Measurements from ENCODE around the gene SNX7.

The SNX7 gene

GRCh38 chr1:98659879-98660278 lies 1.6 kb upstream of the SNX7 start:
- TF ChIP-seq CTCF (IDR thresholded peaks at IDR 0.05; ENCODE audit: low read depth, low read length, missing control alignments), result no peak
- no peak for DNase-seq (ENCODE audit: low read depth)
- no peak overlapping the region for H3K4me3 ChIP-seq (ENCODE audit: low read depth, low read length)

GRCh38 chr1:98660940-98661543 lies 479 bp upstream of the SNX7 start:
- peak overlapping the region; percentile 36; the same call in 1 of the 2 replicates for H3K4me3 ChIP-seq (ENCODE audit: low read depth, low read length)
- no peak for DNase-seq (ENCODE audit: low read depth)
- TF ChIP-seq CTCF (IDR thresholded peaks at IDR 0.05; ENCODE audit: low read depth, low read length, missing control alignments), result no peak

- DNase-seq (ENCODE audit: low read depth), result no peak
- no peak overlapping the region; the same call in 1 of the 2 replicates for H3K4me3 ChIP-seq (ENCODE audit: low read depth, low read length)
- TF ChIP-seq CTCF (IDR thresholded peaks at IDR 0.05; ENCODE audit: low read depth, low read length, missing control alignments), result no peak
These were observed 792 bp downstream of the SNX7 start for GRCh38 chr1:98662356-98662670.

GRCh38 chr1:98668733-98669132 lies 7.2 kb downstream of the SNX7 start:
- no peak overlapping the region for H3K4me3 ChIP-seq (ENCODE audit: low read depth, low read length)
- DNase-seq (ENCODE audit: low read depth), result no peak
- no peak for TF ChIP-seq CTCF (IDR thresholded peaks at IDR 0.05; ENCODE audit: low read depth, low read length, missing control alignments)

GRCh38 chr1:98669355-98670296 lies 8.1 kb downstream of the SNX7 start:
- no peak for DNase-seq (ENCODE audit: low read depth)
- H3K4me3 ChIP-seq (ENCODE audit: low read depth, low read length), result no peak overlapping the region
- TF ChIP-seq CTCF (IDR thresholded peaks at IDR 0.05; ENCODE audit: low read depth, low read length, missing control alignments), result no peak

- no peak for TF ChIP-seq CTCF (IDR thresholded peaks at IDR 0.05; ENCODE audit: low read depth, low read length, missing control alignments)
- no peak overlapping the region for H3K4me3 ChIP-seq (ENCODE audit: low read depth, low read length)
- DNase-seq (ENCODE audit: low read depth), result no peak
These were observed 10.7 kb downstream of the SNX7 start for GRCh38 chr1:98672189-98672588.
